Measurements from ENCODE around the gene ENTR1. TPM values are rescaled to one million over a fixed set of nuclear protein-coding genes. Genes with fewer than 3 reads are reported as not detected.
A peak's percentile ranks its signal among the peaks of the same experiment; 100 is the strongest.

ENTR1 gene
- total and polyA plus RNA-seq, 10 of the 15 experiments (the other 5 are each of a cell fraction or from before 2014, with no cell fraction given): 8.2 to 96.4 (median 41.1) TPM

DNA sequence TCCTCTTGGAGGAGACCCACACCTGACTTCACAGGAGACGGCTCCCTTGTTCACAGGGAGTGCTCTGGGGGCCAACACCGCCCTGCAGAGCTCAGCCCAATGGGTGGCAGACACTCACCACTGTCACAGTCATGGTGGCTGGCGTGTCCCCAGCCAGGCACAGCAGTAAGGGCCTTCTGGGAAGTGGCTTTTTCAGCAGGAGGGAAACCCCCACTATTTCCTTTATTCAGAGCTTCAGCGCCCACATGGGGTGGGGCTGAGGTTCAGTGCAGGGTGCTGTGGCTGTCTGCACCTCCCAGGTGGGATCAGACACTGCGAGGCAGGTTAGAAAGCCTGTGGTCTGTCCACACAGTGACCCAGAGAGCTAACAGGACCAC, 6.9 kb downstream of the ENTR1 start (continued):
- TF ChIP-seq IKZF2 (IDR thresholded peaks at IDR 0.05): peak in 1 of 2 experiments; percentile 18; a peak in 1 of 4 replicates
- TF ChIP-seq, protein P1, sequence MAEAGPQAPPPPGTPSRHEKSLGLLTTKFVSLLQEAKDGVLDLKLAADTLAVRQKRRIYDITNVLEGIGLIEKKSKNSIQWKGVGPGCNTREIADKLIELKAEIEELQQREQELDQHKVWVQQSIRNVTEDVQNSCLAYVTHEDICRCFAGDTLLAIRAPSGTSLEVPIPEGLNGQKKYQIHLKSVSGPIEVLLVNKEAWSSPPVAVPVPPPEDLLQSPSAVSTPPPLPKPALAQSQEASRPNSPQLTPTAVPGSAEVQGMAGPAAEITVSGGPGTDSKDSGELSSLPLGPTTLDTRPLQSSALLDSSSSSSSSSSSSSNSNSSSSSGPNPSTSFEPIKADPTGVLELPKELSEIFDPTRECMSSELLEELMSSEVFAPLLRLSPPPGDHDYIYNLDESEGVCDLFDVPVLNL (IDR thresholded peaks at IDR 0.05; ENCODE audit: low read depth, low read length): no peak
- no peak for TF ChIP-seq SMC3 (IDR thresholded peaks at IDR 0.05; ENCODE audit: borderline replicate concordance, low read length)
- TF ChIP-seq CHD1 (IDR thresholded peaks at IDR 0.05; ENCODE audit: low read depth, low read length): no peak
- TF ChIP-seq CHD2 (IDR thresholded peaks at IDR 0.05; ENCODE audit: borderline replicate concordance, low read depth, low read length): no peak
- TF ChIP-seq NR2C1 (IDR thresholded peaks at IDR 0.05): no peak
- peak; percentile 81 for TF ChIP-seq YY1 (IDR thresholded peaks at IDR 0.05; ENCODE audit: low read depth, low read length)
- no peak for TF ChIP-seq TAF1 (IDR thresholded peaks at IDR 0.05; ENCODE audit: borderline replicate concordance, low read depth, low read length)
- TF ChIP-seq, protein P2, sequence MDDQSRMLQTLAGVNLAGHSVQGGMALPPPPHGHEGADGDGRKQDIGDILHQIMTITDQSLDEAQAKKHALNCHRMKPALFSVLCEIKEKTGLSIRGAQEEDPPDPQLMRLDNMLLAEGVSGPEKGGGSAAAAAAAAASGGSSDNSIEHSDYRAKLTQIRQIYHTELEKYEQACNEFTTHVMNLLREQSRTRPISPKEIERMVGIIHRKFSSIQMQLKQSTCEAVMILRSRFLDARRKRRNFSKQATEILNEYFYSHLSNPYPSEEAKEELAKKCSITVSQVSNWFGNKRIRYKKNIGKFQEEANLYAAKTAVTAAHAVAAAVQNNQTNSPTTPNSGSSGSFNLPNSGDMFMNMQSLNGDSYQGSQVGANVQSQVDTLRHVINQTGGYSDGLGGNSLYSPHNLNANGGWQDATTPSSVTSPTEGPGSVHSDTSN (IDR thresholded peaks at IDR 0.05; ENCODE audit: insufficient replicate concordance, low read depth, low read length): no peak
- TF ChIP-seq ZNF274 (IDR thresholded peaks at IDR 0.05; ENCODE audit: insufficient read depth, insufficient read length): no peak
- TF ChIP-seq, protein P3, sequence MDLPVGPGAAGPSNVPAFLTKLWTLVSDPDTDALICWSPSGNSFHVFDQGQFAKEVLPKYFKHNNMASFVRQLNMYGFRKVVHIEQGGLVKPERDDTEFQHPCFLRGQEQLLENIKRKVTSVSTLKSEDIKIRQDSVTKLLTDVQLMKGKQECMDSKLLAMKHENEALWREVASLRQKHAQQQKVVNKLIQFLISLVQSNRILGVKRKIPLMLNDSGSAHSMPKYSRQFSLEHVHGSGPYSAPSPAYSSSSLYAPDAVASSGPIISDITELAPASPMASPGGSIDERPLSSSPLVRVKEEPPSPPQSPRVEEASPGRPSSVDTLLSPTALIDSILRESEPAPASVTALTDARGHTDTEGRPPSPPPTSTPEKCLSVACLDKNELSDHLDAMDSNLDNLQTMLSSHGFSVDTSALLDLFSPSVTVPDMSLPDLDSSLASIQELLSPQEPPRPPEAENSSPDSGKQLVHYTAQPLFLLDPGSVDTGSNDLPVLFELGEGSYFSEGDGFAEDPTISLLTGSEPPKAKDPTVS (IDR thresholded peaks at IDR 0.05; ENCODE audit: low read depth, low read length): no peak
- TF ChIP-seq, protein P4, sequence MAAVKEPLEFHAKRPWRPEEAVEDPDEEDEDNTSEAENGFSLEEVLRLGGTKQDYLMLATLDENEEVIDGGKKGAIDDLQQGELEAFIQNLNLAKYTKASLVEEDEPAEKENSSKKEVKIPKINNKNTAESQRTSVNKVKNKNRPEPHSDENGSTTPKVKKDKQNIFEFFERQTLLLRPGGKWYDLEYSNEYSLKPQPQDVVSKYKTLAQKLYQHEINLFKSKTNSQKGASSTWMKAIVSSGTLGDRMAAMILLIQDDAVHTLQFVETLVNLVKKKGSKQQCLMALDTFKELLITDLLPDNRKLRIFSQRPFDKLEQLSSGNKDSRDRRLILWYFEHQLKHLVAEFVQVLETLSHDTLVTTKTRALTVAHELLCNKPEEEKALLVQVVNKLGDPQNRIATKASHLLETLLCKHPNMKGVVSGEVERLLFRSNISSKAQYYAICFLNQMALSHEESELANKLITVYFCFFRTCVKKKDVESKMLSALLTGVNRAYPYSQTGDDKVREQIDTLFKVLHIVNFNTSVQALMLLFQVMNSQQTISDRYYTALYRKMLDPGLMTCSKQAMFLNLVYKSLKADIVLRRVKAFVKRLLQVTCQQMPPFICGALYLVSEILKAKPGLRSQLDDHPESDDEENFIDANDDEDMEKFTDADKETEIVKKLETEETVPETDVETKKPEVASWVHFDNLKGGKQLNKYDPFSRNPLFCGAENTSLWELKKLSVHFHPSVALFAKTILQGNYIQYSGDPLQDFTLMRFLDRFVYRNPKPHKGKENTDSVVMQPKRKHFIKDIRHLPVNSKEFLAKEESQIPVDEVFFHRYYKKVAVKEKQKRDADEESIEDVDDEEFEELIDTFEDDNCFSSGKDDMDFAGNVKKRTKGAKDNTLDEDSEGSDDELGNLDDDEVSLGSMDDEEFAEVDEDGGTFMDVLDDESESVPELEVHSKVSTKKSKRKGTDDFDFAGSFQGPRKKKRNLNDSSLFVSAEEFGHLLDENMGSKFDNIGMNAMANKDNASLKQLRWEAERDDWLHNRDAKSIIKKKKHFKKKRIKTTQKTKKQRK (IDR thresholded peaks at IDR 0.05; ENCODE audit: low read depth, low read length): no peak
- TF ChIP-seq, protein P5, sequence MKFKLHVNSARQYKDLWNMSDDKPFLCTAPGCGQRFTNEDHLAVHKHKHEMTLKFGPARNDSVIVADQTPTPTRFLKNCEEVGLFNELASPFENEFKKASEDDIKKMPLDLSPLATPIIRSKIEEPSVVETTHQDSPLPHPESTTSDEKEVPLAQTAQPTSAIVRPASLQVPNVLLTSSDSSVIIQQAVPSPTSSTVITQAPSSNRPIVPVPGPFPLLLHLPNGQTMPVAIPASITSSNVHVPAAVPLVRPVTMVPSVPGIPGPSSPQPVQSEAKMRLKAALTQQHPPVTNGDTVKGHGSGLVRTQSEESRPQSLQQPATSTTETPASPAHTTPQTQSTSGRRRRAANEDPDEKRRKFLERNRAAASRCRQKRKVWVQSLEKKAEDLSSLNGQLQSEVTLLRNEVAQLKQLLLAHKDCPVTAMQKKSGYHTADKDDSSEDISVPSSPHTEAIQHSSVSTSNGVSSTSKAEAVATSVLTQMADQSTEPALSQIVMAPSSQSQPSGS (IDR thresholded peaks at IDR 0.05; ENCODE audit: low read length): no peak
- no peak for TF ChIP-seq ASH2L (IDR thresholded peaks at IDR 0.05; ENCODE audit: borderline replicate concordance, low read depth)
- TF ChIP-seq SMAD1 (IDR thresholded peaks at IDR 0.05; ENCODE audit: low read depth, partially characterized antibody): no peak
- no peak for TF ChIP-seq JUNB (IDR thresholded peaks at IDR 0.05)
- no peak for TF ChIP-seq SRF (IDR thresholded peaks at IDR 0.05; ENCODE audit: low read depth in 2 of 2, low read length in 2 of 2)
- no peak for TF ChIP-seq RB1 (IDR thresholded peaks at IDR 0.05; ENCODE audit: borderline replicate concordance)

Data from GM12878 (cell line).